NCI-H2196 (cell line): Measurements from ENCODE around the gene POLR3K.
"Not testable (repeated sequence)": the region's sequence is repeated elsewhere in the genome, so short reads cannot be mapped to it uniquely, and the experiment has no call there.

ENCODE experiments used
- DNase-seq: peaks from one replicate; lab custom pipeline; 2025; ENCODE audit not compliant: unreplicated experiment; lab: John Stamatoyannopoulos, UW

POLR3K gene

DNA sequence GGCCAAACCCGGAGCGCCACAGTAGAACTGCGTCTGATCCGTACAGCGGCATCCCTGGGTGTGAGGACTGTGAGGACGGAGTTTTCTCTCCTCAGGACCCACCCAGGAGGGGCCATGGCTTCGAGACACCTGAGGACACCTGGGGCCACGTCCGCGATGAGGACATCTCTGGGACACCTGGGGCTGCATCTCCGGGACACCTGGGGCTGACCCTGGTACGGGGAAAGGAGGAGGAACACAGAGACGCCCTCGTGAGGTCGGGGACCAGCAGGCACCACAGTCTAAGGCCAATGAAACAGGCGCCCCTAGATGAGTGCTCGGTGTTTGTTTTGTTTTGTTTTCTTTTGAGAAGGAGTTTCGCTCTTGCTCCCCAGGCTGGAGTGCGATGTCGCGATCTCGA lies 29.3 kb downstream of the POLR3K start:
- not testable (repeated sequence) for DNase-seq

DNA sequence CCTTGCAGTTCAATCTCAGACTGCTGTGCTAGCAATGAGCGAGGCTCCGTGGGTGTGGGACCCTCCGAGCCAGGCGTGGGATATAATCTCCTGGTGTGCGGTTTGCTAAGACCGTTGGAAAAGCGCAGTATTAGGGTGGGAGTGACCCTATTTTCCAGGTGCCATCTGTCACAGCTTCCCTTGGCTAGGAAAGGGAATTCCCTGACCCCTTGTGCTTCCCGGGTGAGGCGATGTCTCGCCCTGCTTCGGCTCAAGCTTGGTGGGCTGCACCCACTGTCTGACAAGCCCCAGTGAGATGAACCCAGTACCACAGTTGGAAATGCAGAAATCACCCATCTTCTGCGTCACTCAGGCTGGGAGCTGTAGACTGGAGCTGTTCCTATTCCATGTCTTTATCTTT lies 32.5 kb downstream of the POLR3K start:
- DNase-seq = not testable (repeated sequence)

DNA sequence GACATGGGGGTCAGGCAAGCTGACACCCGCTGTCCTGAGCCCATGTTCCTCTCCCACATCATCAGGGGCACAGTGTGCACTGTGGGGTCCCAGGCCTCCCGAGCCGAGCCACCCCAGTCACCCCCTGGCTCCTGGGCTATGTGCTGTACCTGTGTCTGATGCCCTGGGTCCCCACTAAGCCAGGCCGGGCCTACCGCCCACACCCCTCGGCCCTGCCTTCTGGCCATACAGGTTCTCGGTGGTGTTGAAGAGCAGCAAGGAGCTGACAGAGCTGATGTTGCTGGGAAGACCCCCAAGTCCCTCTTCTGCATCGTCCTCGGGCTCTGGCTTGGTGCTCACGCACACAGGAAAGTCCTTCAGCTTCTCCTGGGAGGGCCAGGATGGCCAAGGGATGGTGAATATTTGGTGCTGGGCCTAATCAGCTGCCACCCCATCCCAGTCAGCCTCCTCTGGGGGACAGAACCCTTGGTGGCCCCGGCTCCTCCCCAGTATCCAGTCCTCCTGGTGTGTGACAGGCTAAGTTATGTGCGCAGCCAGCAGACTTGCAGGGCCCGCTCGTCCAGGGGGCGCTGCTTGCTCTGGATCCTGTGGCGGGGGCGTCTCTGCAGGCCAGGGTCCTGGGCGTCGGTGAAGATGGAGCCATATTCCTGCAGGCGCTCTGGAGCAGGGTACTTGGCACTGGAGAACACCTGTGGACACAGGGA lies 36.2 kb downstream of the POLR3K start:
- not testable (repeated sequence) for DNase-seq

DNA sequence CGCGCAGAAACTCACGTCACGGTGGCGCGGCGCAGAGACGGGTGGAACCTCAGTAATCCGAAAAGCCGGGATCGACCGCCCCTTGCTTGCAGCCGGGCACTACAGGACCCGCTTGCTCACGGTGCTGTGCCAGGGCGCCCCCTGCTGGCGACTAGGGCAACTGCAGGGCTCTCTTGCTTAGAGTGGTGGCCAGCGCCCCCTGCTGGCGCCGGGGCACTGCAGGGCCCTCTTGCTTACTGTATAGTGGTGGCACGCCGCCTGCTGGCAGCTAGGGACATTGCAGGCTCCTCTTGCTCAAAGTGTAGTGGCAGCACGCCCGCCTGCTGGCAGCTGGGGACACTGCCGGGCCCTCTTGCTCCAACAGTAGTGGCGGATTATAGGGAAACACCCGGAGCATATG lies 42.6 kb downstream of the POLR3K start:
- peak; percentile 59 for DNase-seq

DNA sequence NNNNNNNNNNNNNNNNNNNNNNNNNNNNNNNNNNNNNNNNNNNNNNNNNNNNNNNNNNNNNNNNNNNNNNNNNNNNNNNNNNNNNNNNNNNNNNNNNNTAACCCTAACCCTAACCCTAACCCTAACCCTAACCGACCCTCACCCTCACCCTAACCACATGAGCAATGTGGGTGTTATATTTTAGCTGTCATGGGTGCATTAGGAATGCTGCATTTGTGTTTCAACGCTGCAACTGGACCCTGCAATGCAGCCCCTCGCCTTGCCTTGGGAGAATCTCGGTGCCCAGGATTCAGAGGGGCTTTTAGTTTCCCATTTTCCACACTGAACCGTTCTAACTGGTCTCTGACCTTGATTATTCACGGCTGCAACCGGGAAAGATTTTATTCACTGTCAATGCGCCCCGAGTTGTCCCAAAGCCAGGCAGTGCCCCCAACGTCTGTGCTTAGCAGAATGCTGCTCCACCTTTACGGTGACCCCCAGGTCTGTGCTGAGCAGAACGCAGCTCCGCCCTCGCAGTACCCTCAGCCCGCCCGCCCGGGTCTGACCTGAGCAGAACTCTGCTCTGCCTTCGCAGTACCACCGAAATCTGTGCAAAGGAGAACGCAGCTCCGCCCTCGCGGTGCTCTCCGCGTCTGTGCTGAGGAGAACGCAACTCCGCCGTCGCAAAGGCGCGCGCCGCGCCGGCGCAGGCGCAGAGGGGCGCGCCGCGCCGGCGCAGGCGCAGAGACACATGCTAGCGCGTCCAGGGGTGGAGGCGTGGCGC lies 43.3 kb downstream of the POLR3K start:
- no peak for DNase-seq
